Stimulated activated CD8-positive, alpha-beta memory T cell treated with anti-CD3 and anti-CD28 coated beads, Interleukin-7, amount 100 ng/mL, for 4 hours (primary cell): Measurements from ENCODE around the gene PCSK4.
"Not testable (repeated sequence)": the region's sequence is repeated elsewhere in the genome, so short reads cannot be mapped to it uniquely, and the experiment has no call there.

ENCODE experiments used
- DNase-seq, 2 donors: peaks; one replicate each; pipeline ENCODE4 v3.0.0-alpha.2; 2020; ENCODE audit warnings: low read depth in 2 of 2

Gene PCSK4

GRCh38 chr19:1490311-1491113, at the start of gene PCSK4:
Gene PCSK4 (minus strand): TSS chr19:1490350. CDS start chr19:1490346, 4 bp downstream.
- DNase-seq = peak; percentile 94 to 98

- not testable (repeated sequence) for DNase-seq
Measured at GRCh38 chr19:1539749-1540148, 49.6 kb upstream of the PCSK4 start.

- no peak for DNase-seq
Measured at GRCh38 chr19:1538978-1539377, 48.8 kb upstream of the PCSK4 start.

- DNase-seq = not testable (repeated sequence)
Measured at GRCh38 chr19:1535699-1536098, 45.5 kb upstream of the PCSK4 start.

GRCh38 chr19:1534972-1535371, 44.8 kb upstream of the PCSK4 start:
- no peak for DNase-seq

GRCh38 chr19:1533510-1534150, 43.5 kb upstream of the PCSK4 start:
- no peak for DNase-seq

- DNase-seq = no peak
Measured at GRCh38 chr19:1532003-1532402, 41.9 kb upstream of the PCSK4 start.

- DNase-seq = no peak
Measured at GRCh38 chr19:1531587-1531986, 41.4 kb upstream of the PCSK4 start.

GRCh38 chr19:1530856-1531255, 40.7 kb upstream of the PCSK4 start:
- not testable (repeated sequence) for DNase-seq

GRCh38 chr19:1529430-1529816, 39.3 kb upstream of the PCSK4 start:
- no peak for DNase-seq

- DNase-seq = no peak
Measured at GRCh38 chr19:1528596-1529429, 38.7 kb upstream of the PCSK4 start.

GRCh38 chr19:1527650-1528309, 37.6 kb upstream of the PCSK4 start:
- no peak for DNase-seq

- no peak for DNase-seq
Measured at GRCh38 chr19:1526979-1527649, 37.0 kb upstream of the PCSK4 start.

GRCh38 chr19:1526066-1526778, 36.1 kb upstream of the PCSK4 start:
- DNase-seq = no peak

- DNase-seq = no peak
Measured at GRCh38 chr19:1525343-1525742, 35.2 kb upstream of the PCSK4 start.

GRCh38 chr19:1524972-1525325, 34.8 kb upstream of the PCSK4 start:
- DNase-seq = no peak

- no peak for DNase-seq
Measured at GRCh38 chr19:1524287-1524971, 34.3 kb upstream of the PCSK4 start.

- DNase-seq = no peak
Measured at GRCh38 chr19:1523412-1524286, 33.5 kb upstream of the PCSK4 start, which contains the start of gene PLK5. Gene PLK5 (plus strand): TSS chr19:1524077. CDS start chr19:1526997, 2,920 bp downstream.

GRCh38 chr19:1522838-1523237, 32.7 kb upstream of the PCSK4 start:
- no peak for DNase-seq
